Thoracic aorta (tissue), 2 donors: ENCODE data around the gene RHBG. TPM values are rescaled to one million over a fixed set of nuclear protein-coding genes. Genes with fewer than 3 reads are reported as not detected.

Experiments used
- ATAC-seq: fragments of 150-250 bp; one replicate; pipeline ENCODE4 v1.8.0; 2017; ENCODE audit warnings: low read depth; ENCODE audit not compliant: insufficient number of reproducible peaks, low FRiP score
- DNase-seq: peaks from one replicate; pipeline ENCODE4 v3.0.0-alpha.2; 2020; ENCODE audit warnings: low spot score
- H3K27ac ChIP-seq, 2 donors: fragments of 200-600 bp; sonication (generic); 1 replicate in 1 of 2; 2 replicates in 1 of 2; pipeline ENCODE4 v1.5.1; 2016; ENCODE audit warnings: mild to moderate bottlenecking in 2 of 2, moderate library complexity in 2 of 2
- H3K27me3 ChIP-seq: fragments of 200-600 bp; sonication (generic); replicated peaks from 2 replicates; pipeline ENCODE4 v1.6.0; 2016; ENCODE audit warnings: mild to moderate bottlenecking; ENCODE audit not compliant: insufficient read depth
- H3K36me3 ChIP-seq: fragments of 200-600 bp; sonication (generic); one replicate; pipeline ENCODE4 v1.5.1; 2016
- H3K4me1 ChIP-seq, 2 donors: fragments of 200-600 bp; sonication (generic); 1 replicate in 1 of 2; 2 replicates in 1 of 2; pipeline versions ENCODE4 v1.5.1 to v1.6.0; 2016; ENCODE audit warnings: low read depth in 2 of 2, mild to moderate bottlenecking in 1 of 2; ENCODE audit not compliant: control insufficient read depth in 1 of 2
- H3K4me3 ChIP-seq: fragments of 200-600 bp; sonication (generic); 2 replicates; pipeline ENCODE4 v1.5.1; 2016; ENCODE audit warnings: mild to moderate bottlenecking
- H3K9me3 ChIP-seq: fragments of 200-600 bp; sonication (generic); 2 replicates; pipeline ENCODE4 v1.5.1; 2016
- total RNA-seq, 2 donors: library from RNA; depleted of rRNA; stranded (reverse); fragments of >200 nt; gene quantifications; one replicate each; pipeline versions ENCODE4 v1.1.0 to v1.2.3, GENCODE V29; 2016
- TF ChIP-seq, protein P1 (sequence below): fragments of 200-600 bp; sonication (generic); IDR thresholded peaks from one replicate; pipeline ENCODE4 v1.5.1; 2019; ENCODE audit warnings: antibody characterized with exemption

The RHBG gene
- total RNA-seq, 2 donors from 2014 or later: not detected

DNA sequence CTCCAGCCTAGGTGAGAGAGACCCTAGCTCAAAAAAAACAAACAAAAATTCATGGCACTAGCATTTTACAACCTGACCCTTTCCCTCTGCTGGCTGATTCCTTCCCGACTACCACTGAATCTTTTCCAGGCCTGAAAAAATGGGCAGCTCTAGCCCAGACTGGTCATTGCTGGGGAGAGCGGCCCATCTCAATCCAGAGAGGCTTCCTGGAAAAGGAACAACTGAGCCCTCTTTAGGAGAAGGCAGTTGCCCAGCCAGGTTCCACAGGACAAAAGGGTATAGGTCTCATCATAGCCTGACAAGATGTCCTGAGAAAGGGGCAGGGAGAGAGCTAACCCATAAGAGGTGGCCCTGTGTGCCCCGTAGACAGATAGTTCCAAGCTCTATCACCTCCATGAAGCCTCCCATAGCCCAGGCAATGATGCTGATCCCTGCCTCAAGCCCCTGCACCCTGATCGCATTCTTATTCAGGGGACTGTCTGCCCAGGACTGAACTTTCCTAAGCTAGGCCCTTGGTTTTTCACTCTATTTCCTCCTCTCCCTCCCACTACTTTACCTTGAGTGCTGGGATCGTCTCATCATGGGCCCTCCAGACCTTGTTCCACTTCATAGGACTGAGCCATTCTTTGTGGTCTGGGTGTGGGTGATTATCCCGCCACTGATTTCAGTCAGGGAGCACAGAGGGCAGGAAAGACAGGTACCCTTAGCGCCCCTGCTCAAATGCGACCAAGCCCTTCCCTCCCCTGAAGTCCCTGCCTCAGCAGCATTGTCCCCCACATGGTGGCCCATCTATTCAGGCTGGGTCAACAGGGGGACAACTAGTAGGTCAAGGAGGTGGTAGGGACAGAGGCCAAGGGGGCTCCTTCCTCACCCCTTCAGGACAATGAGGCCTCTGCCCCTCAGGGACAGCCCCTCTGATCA is 18.2 kb downstream of the RHBG start:
- TF ChIP-seq, protein P1, sequence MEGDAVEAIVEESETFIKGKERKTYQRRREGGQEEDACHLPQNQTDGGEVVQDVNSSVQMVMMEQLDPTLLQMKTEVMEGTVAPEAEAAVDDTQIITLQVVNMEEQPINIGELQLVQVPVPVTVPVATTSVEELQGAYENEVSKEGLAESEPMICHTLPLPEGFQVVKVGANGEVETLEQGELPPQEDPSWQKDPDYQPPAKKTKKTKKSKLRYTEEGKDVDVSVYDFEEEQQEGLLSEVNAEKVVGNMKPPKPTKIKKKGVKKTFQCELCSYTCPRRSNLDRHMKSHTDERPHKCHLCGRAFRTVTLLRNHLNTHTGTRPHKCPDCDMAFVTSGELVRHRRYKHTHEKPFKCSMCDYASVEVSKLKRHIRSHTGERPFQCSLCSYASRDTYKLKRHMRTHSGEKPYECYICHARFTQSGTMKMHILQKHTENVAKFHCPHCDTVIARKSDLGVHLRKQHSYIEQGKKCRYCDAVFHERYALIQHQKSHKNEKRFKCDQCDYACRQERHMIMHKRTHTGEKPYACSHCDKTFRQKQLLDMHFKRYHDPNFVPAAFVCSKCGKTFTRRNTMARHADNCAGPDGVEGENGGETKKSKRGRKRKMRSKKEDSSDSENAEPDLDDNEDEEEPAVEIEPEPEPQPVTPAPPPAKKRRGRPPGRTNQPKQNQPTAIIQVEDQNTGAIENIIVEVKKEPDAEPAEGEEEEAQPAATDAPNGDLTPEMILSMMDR: no peak
- Histone ChIP-seq H3K27me3 (no peaks in the 10 kb centered on the region), H3K36me3 (no peaks in the 10 kb centered on the region)

DNA sequence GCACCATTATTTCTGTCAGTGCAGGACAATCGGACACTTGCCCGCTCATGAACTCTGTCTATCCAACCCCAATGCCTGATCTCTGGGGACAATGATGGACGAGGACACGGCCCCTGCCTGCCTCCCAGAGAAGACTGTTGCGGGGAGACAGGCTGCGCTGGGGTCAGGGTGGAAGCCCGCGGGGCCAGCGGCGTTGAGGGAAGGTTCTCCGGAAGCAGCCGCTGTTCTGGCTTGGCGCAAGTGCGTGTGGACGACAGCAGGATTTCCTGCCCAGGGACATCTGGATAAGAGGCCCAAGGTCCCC is 18.8 kb downstream of the RHBG start:
- Histone ChIP-seq H3K4me3 (no peak overlapping the region), H3K9me3 (no peaks in the 10 kb centered on the region), H3K36me3 (no peaks in the 10 kb centered on the region), H3K27me3 (no peaks in the 10 kb centered on the region), H3K4me1 (no peaks in the 10 kb centered on the region), H3K27ac (no peak overlapping the region)
- DNase-seq: no peak
- no peak for ATAC-seq
- TF ChIP-seq, protein P1: no peak

More for the DNA sequence above, 18.2 kb downstream of the RHBG start:
- Histone ChIP-seq H3K9me3 (no peaks in the 10 kb centered on the region), H3K4me1 (no peaks in the 10 kb centered on the region), H3K27ac (no peak overlapping the region), H3K4me3 (no peak overlapping the region)
- DNase-seq (no peak), ATAC-seq (no peak)

- Histone ChIP-seq H3K36me3 (no peaks in the 10 kb centered on the region), H3K9me3 (no peaks in the 10 kb centered on the region), H3K27me3 (no peaks in the 10 kb centered on the region), H3K27ac (no peak overlapping the region), H3K4me3 (no peak overlapping the region), H3K4me1 (no peaks in the 10 kb centered on the region)
- no peak for DNase-seq
- TF ChIP-seq, protein P1: no peak
- ATAC-seq: no peak
Observed at GRCh38 chr1:156388174-156389137, 19.4 kb downstream of the RHBG start.

DNA sequence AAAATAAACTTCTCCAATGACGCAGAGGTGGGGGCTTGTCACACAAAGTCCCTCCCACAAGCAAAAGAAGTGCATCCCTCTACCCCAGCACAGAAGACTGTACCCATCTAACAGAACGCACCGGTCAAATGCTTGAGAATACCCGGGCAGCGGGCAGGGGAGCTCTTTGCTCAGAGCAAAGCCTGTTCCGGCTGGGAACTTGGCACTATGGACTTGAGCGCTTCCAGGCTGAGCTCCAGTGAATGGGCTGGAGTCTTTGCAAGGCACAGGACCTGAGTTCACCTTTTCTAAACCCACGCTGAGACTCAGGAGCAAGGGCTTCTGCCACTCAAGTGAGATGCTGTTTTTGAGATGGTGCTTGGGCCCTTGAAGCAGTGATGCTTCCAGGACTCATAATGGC is 20.3 kb downstream of the RHBG start:
- Histone ChIP-seq H3K27me3 (no peaks in the 10 kb centered on the region), H3K36me3 (no peaks in the 10 kb centered on the region), H3K9me3 (no peaks in the 10 kb centered on the region), H3K4me1 (no peaks in the 10 kb centered on the region), H3K4me3 (no peak overlapping the region), H3K27ac (no peak overlapping the region)
- TF ChIP-seq, protein P1: no peak
- ATAC-seq (no peak), DNase-seq (no peak)
